Body of pancreas (tissue), 4 donors: Measurements from ENCODE around the gene DIPK1A.

Experiments
- CTCF ChIP-seq, 7 experiments: fragments of 450-650 bp in 4 of 7; fragments of 200-600 bp in 3 of 7; sonication (generic) in 3 of 7; IDR thresholded peaks; one replicate each; pipeline ENCODE4 v1.5.1; 2016 to 2019; ENCODE audit warnings: antibody characterized with exemption in 7 of 7
- POLR2A ChIP-seq, 3 donors: fragments of 450-650 bp; IDR thresholded peaks; one replicate each; pipeline ENCODE4 v1.6.1; 2016; ENCODE audit warnings: antibody characterized with exemption in 3 of 3, mild to moderate bottlenecking in 2 of 3

GRCh38 chr1:92833840-92834239 is 127.4 kb downstream of the DIPK1A start:
- no peak for TF ChIP-seq CTCF (IDR thresholded peaks at IDR 0.05)
- no peak for TF ChIP-seq POLR2A (IDR thresholded peaks at IDR 0.05)
